NT2/D1 (cell line): ENCODE data around the gene MYCL.

ENCODE experiments used
- DNase-seq: peaks from one replicate; pipeline ENCODE4 v3.0.0-alpha.2; 2011; ENCODE audit warnings: low read depth, low spot score
- H3K27me3 ChIP-seq: 2 replicates; pipeline ENCODE4 v1.6.0; 2011; ENCODE audit warnings: mild to moderate bottlenecking; ENCODE audit not compliant: insufficient read length, insufficient read depth
- H3K36me3 ChIP-seq: 2 replicates; pipeline ENCODE4 v1.6.1; 2011; ENCODE audit warnings: mild to moderate bottlenecking, low read length, mixed read lengths; ENCODE audit not compliant: insufficient read depth, insufficient read length
- H3K4me1 ChIP-seq: 2 replicates; pipeline ENCODE4 v1.5.1; 2011; ENCODE audit not compliant: insufficient read depth, insufficient read length
- H3K4me3 ChIP-seq: 2 replicates; pipeline ENCODE4 v1.5.1; 2011; ENCODE audit warnings: low read depth; ENCODE audit not compliant: insufficient read length
- H3K9ac ChIP-seq: 2 replicates; pipeline ENCODE4 v1.6.0; 2011; ENCODE audit warnings: low read depth; ENCODE audit not compliant: insufficient read length
- H3K9me3 ChIP-seq: 2 replicates; pipeline ENCODE4 v1.5.1; 2011; ENCODE audit warnings: mild to moderate bottlenecking, low read length; ENCODE audit not compliant: insufficient read depth
- SUZ12 ChIP-seq: IDR thresholded peaks from 2 replicates; pipeline ENCODE4 v1.6.1; 2011; ENCODE audit not compliant: insufficient read length, insufficient read depth; ENCODE audit errors: extremely low read depth
- YY1 ChIP-seq: IDR thresholded peaks from 2 replicates; pipeline ENCODE4 v1.6.1; 2011; ENCODE audit not compliant: insufficient read length, insufficient read depth
- ZNF274 ChIP-seq: IDR thresholded peaks from 2 replicates; pipeline ENCODE4 v1.6.1; 2011; ENCODE audit warnings: mild to moderate bottlenecking, low read depth, low read length

MYCL gene

GRCh38 chr1:39940980-39941871, 39.5 kb upstream of the MYCL start:
- Histone ChIP-seq H3K4me1 (no peaks in the 10 kb centered on the region), H3K9ac (no peak overlapping the region), H3K36me3 (no peaks in the 10 kb centered on the region), H3K27me3 (no peaks in the 10 kb centered on the region), H3K9me3 (no peaks in the 10 kb centered on the region), H3K4me3 (no peak overlapping the region)
- no peak for DNase-seq
- TF ChIP-seq SUZ12: no peak
- no peak for TF ChIP-seq ZNF274
- TF ChIP-seq YY1: no peak

GRCh38 chr1:39940253-39940652, 38.5 kb upstream of the MYCL start:
- no peak for DNase-seq
- Histone ChIP-seq H3K9ac (no peak overlapping the region), H3K36me3 (no peaks in the 10 kb centered on the region), H3K9me3 (no peaks in the 10 kb centered on the region), H3K4me3 (no peak overlapping the region), H3K27me3 (no peaks in the 10 kb centered on the region), H3K4me1 (no peaks in the 10 kb centered on the region)
- TF ChIP-seq YY1 (no peak), SUZ12 (no peak), ZNF274 (no peak)

- Histone ChIP-seq H3K9me3 (no peaks in the 10 kb centered on the region), H3K9ac (no peak overlapping the region), H3K4me3 (no peak overlapping the region), H3K27me3 (no peaks in the 10 kb centered on the region), H3K4me1 (peaks cover 3% of the 10 kb centered on the region), H3K36me3 (no peaks in the 10 kb centered on the region)
- TF ChIP-seq SUZ12: no peak
- no peak for DNase-seq
Observed at GRCh38 chr1:39938856-39939255, 37.1 kb upstream of the MYCL start.

GRCh38 chr1:39936724-39937491, 35.2 kb upstream of the MYCL start:
- H3K9ac ChIP-seq: no peak overlapping the region
- no peak for TF ChIP-seq ZNF274
- TF ChIP-seq SUZ12: no peak
- no peak for TF ChIP-seq YY1
- H3K36me3 ChIP-seq: no peaks in the 10 kb centered on the region
- H3K27me3 ChIP-seq: no peaks in the 10 kb centered on the region
- H3K4me1 ChIP-seq: peaks cover 3% of the 10 kb centered on the region
- H3K4me3 ChIP-seq: no peak overlapping the region
- no peaks in the 10 kb centered on the region for H3K9me3 ChIP-seq
- no peak for DNase-seq

- Histone ChIP-seq H3K27me3 (no peaks in the 10 kb centered on the region), H3K4me1 (peaks cover 3% of the 10 kb centered on the region), H3K36me3 (no peaks in the 10 kb centered on the region), H3K9ac (no peak overlapping the region), H3K9me3 (no peaks in the 10 kb centered on the region), H3K4me3 (no peak overlapping the region)
- TF ChIP-seq YY1 (no peak), SUZ12 (no peak), ZNF274 (no peak)
- DNase-seq: no peak
Observed at GRCh38 chr1:39933956-39934941, 32.5 kb upstream of the MYCL start.

GRCh38 chr1:39928809-39929587, 27.3 kb upstream of the MYCL start:
- H3K4me3 ChIP-seq: no peak overlapping the region
- no peak for DNase-seq
- H3K27me3 ChIP-seq: peaks cover 8% of the 10 kb centered on the region
- no peaks in the 10 kb centered on the region for H3K9me3 ChIP-seq
- no peak for TF ChIP-seq ZNF274
- TF ChIP-seq SUZ12: no peak
- TF ChIP-seq YY1: no peak
- no peaks in the 10 kb centered on the region for H3K36me3 ChIP-seq
- no peak overlapping the region for H3K9ac ChIP-seq
- no peaks in the 10 kb centered on the region for H3K4me1 ChIP-seq
